Trophoblast cell (in vitro differentiated cells and primary cell): Measurements from ENCODE around the gene NCAPH2.
A peak's percentile ranks its signal among the peaks of the same experiment; 100 is the strongest.

Experiments
- DNase-seq, 2 donors: peaks; one replicate each; pipeline ENCODE4 v3.0.0-alpha.2; 2016
- H2AFZ ChIP-seq: 2 replicates; pipeline ENCODE4 v1.6.1; 2013; ENCODE audit warnings: low read length, moderate library complexity, mild to moderate bottlenecking; ENCODE audit not compliant: insufficient read depth, poor library complexity
- H2AK5ac ChIP-seq: 2 replicates; pipeline ENCODE4 v1.6.1; 2013; ENCODE audit warnings: mild to moderate bottlenecking, low read length
- H2BK120ac ChIP-seq: 2 replicates; pipeline ENCODE4 v1.6.1; 2013; ENCODE audit warnings: low read length, mild to moderate bottlenecking, moderate library complexity; ENCODE audit not compliant: insufficient read depth, poor library complexity
- H2BK12ac ChIP-seq: 2 replicates; pipeline ENCODE4 v1.6.1; 2013; ENCODE audit warnings: mild to moderate bottlenecking, low read length, moderate library complexity
- H2BK5ac ChIP-seq: 2 replicates; pipeline ENCODE4 v1.6.1; 2013; ENCODE audit warnings: low read length, low read depth, moderate library complexity, mild to moderate bottlenecking; ENCODE audit not compliant: poor library complexity
- H3K14ac ChIP-seq: 2 replicates; pipeline ENCODE4 v1.6.1; 2013; ENCODE audit warnings: mild to moderate bottlenecking, low read length
- H3K18ac ChIP-seq: 2 replicates; pipeline ENCODE4 v1.6.1; 2013; ENCODE audit warnings: mild to moderate bottlenecking, low read length
- H3K23ac ChIP-seq: 2 replicates; pipeline ENCODE4 v1.6.1; 2013; ENCODE audit warnings: low read length
- H3K27ac ChIP-seq: 2 replicates; pipeline ENCODE4 v1.5.1; 2013; ENCODE audit warnings: low read depth, mild to moderate bottlenecking, inconsistent platforms, low read length, moderate library complexity
- H3K27me3 ChIP-seq: 2 replicates; pipeline ENCODE4 v1.6.1; 2013; ENCODE audit warnings: inconsistent platforms, mild to moderate bottlenecking, low read length, moderate library complexity; ENCODE audit not compliant: insufficient read depth
- H3K36me3 ChIP-seq, 2 experiments: 1 replicate in 1 of 2; 2 replicates in 1 of 2; pipeline ENCODE4 v1.6.1; 2013; ENCODE audit warnings: low read length in 2 of 2, mild to moderate bottlenecking in 2 of 2, moderate library complexity in 1 of 2; ENCODE audit not compliant: insufficient read depth in 2 of 2, control insufficient read depth in 1 of 2
- H3K4ac ChIP-seq: 2 replicates; pipeline ENCODE4 v1.6.1; 2013; ENCODE audit warnings: low read depth, mild to moderate bottlenecking, low read length, moderate library complexity
- H3K4me1 ChIP-seq, 2 experiments: 1 replicate in 1 of 2; 2 replicates in 1 of 2; pipeline ENCODE4 v1.6.1; 2013; ENCODE audit warnings: low read length in 2 of 2, mild to moderate bottlenecking in 2 of 2, moderate library complexity in 1 of 2; ENCODE audit not compliant: insufficient read depth in 2 of 2, control insufficient read depth in 1 of 2
- H3K4me2 ChIP-seq: 2 replicates; pipeline ENCODE4 v1.6.1; 2013; ENCODE audit warnings: inconsistent platforms, mild to moderate bottlenecking, low read length, moderate library complexity
- H3K4me3 ChIP-seq: 2 replicates; pipeline ENCODE4 v1.5.1; 2013; ENCODE audit warnings: mild to moderate bottlenecking, low read depth, low read length, inconsistent platforms
- H3K79me1 ChIP-seq: one replicate; pipeline ENCODE4 v1.6.1; 2013; ENCODE audit warnings: low read length
- H3K79me2 ChIP-seq: 2 replicates; pipeline ENCODE4 v1.6.1; 2013; ENCODE audit warnings: low read length, mild to moderate bottlenecking; ENCODE audit not compliant: control insufficient read depth, insufficient read depth, poor library complexity
- H3K9ac ChIP-seq: 2 replicates; pipeline ENCODE4 v1.6.1; 2013; ENCODE audit warnings: mild to moderate bottlenecking, low read length
- H3K9me3 ChIP-seq: 2 replicates; pipeline ENCODE4 v1.6.1; 2013; ENCODE audit warnings: low read depth, mild to moderate bottlenecking, control low read depth, inconsistent platforms, low read length; ENCODE audit not compliant: insufficient read depth
- H4K12ac ChIP-seq: 2 replicates; pipeline ENCODE4 v1.6.1; 2013; ENCODE audit warnings: low read depth, mild to moderate bottlenecking, low read length, moderate library complexity
- H4K8ac ChIP-seq: 2 replicates; pipeline ENCODE4 v1.6.1; 2013; ENCODE audit warnings: low read depth, mild to moderate bottlenecking, low read length, moderate library complexity
- H4K91ac ChIP-seq: one replicate; pipeline ENCODE4 v1.6.1; 2013; ENCODE audit warnings: low read depth, mild to moderate bottlenecking, low read length, moderate library complexity
- WGBS: extraction: QIAGEN DNeasy Blood & Tissue Kit; methylation state at CpG from one replicate; pipeline ENCODE4 v1.1.7; 2013; ENCODE audit warnings: missing lambda C conversion rate; ENCODE audit not compliant: insufficient read length, insufficient coverage; ENCODE audit errors: extremely low coverage; 5-methylcytosine and 5-hydroxymethylcytosine counted together

The NCAPH2 gene

DNA sequence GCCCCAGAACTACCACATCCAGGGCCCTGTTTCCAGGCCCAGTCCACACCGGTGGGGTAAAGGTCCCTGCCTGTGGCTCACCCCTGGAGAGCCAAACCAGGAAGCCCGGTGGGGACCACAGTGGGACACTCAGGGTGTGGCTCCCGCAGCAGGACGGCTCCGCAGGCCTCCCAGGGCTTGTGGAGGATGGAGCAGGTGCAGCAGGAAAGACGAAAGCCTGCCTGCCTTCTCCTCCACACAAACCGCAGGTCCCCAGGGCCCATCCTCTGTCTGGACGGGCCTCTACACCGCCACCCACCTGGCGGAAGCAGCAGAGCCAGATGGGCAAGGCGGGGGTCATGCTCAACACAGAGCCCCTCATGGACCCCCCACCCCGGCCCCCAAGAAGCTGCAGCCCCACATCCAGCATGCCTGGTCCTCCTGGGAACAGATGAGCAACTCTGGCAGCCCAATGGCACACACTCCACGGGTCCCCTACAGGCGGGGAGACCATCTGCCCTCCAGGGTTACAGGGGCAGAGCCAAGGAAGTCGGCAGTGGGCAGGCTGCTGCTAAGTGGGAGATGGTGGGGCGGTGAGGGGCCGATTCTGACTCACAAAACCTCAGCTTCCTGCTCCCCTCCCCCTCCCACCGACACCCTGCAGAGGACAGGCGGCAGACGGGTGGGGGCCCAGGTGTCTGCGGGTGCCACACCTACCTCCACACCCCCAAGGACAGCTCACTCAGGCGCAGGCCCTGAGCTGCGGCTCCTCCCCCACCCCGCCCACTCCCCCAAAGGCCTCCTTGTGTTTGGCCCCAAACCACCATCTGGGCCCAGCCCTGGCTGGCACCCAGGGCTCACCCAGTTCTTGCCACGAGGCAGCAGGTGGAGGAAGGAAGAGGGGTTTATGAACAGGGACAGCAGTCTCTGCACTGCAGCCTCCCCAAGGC, 38.4 kb upstream of the NCAPH2 start:
- no peaks in the 10 kb centered on the region for H3K9me3 ChIP-seq
- no peak overlapping the region for H3K18ac ChIP-seq
- H3K27ac ChIP-seq: no peak overlapping the region
- DNase-seq: no peak
- H3K4me3 ChIP-seq: no peak overlapping the region
- H2BK120ac ChIP-seq: no peak overlapping the region
- peaks cover 38 to 39% of the 10 kb centered on the region in 2 experiments for H3K36me3 ChIP-seq
- peak overlapping the region; percentile 22 for H3K4ac ChIP-seq
- no peak overlapping the region for H3K4me2 ChIP-seq
- no peak overlapping the region for H2AFZ ChIP-seq
- H3K23ac ChIP-seq: no peak overlapping the region
- no peaks in the 10 kb centered on the region for H3K79me1 ChIP-seq
- H3K4me1 ChIP-seq: peaks cover 19 to 30% of the 10 kb centered on the region in 2 experiments
- no peak overlapping the region for H3K14ac ChIP-seq
- no CpG with 5 or more reads among the region's 25 CpGs for WGBS
- no peak overlapping the region for H2BK12ac ChIP-seq
- H4K8ac ChIP-seq: no peak overlapping the region
- no peak overlapping the region for H2BK5ac ChIP-seq
- H3K79me2 ChIP-seq: peaks cover 18% of the 10 kb centered on the region
- no peaks in the 10 kb centered on the region for H3K27me3 ChIP-seq
- H4K91ac ChIP-seq: no peak overlapping the region
- no peak overlapping the region for H4K12ac ChIP-seq
- H3K9ac ChIP-seq: no peak overlapping the region
- H2AK5ac ChIP-seq: no peak overlapping the region

DNA sequence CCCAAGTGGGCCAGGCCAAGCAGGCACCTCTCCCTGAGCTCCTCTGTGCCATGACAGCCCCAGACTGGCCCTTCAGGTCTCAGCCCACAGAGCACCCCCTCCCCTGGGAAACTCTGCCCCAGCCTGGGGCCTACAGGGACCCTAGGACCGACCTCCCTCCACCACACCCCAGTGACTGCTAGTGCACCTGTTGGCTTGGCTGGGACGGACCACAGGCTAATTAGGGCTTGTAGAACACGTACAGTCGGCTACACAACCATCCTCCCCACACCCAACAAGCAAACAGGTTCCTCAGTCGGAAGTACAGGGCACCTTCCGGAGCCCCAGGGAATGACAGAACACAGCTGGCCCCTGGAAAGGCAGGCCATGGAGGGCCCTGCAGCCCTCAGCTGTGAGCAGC, 37.5 kb upstream of the NCAPH2 start:
- H2BK5ac ChIP-seq: no peak overlapping the region
- H3K79me1 ChIP-seq: peaks cover 5% of the 10 kb centered on the region
- H4K8ac ChIP-seq: no peak overlapping the region
- peak overlapping the region; percentile 22 for H3K4ac ChIP-seq
- no peak overlapping the region for H3K4me2 ChIP-seq
- no peak overlapping the region for H3K14ac ChIP-seq
- peaks cover 24% of the 10 kb centered on the region for H3K79me2 ChIP-seq
- H4K91ac ChIP-seq: no peak overlapping the region
- no CpG with 5 or more reads among the region's 6 CpGs for WGBS
- no peak overlapping the region for H2AK5ac ChIP-seq
- H3K9ac ChIP-seq: no peak overlapping the region
- no peak overlapping the region for H2BK120ac ChIP-seq
- peaks cover 30 to 31% of the 10 kb centered on the region in 2 experiments for H3K36me3 ChIP-seq
- no peak overlapping the region for H3K27ac ChIP-seq
- H4K12ac ChIP-seq: no peak overlapping the region
- no peaks in the 10 kb centered on the region for H3K27me3 ChIP-seq
- H3K9me3 ChIP-seq: no peaks in the 10 kb centered on the region
- no peak overlapping the region for H2AFZ ChIP-seq
- no peak overlapping the region for H3K4me3 ChIP-seq
- peaks cover 22 to 33% of the 10 kb centered on the region in 2 experiments for H3K4me1 ChIP-seq
- H3K18ac ChIP-seq: peak overlapping the region; percentile 27
- H3K23ac ChIP-seq: no peak overlapping the region
- no peak for DNase-seq
- no peak overlapping the region for H2BK12ac ChIP-seq

DNA sequence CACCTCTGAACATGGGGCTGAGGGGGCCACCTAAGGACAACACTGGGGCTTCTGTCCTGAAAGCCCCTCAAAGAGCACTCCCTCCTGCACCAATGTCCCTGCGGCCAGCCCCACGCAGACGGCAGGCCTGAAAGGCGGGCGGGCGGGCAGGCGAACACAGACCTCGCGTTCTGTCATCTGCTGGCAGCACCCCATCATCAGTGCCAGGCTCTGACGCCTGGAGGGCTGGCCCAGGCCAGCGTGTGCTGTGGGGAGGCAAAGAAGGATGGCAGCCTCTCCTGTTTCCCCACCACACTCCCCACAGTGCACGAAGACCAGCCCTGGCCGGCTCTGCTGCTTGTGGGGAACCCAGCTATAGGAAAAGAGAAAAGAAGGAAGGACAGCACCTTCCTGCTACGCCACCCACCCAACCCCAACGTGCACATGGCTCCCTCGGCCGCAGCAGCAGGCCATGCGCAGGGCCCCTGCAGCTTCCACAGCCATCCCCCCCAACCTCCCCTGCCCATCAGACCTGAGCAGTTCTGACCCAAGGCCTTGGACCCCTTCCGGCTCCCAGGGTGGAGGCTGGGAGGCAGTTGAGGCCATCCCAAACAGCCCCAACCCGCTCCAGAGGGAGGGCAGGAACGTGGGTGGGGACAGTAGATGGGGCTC, 36.7 kb upstream of the NCAPH2 start:
- Histone ChIP-seq H2AFZ (no peak overlapping the region), H3K14ac (no peak overlapping the region), H3K36me3 (peaks cover 21 to 22% of the 10 kb centered on the region in 2 experiments), H3K79me2 (peaks cover 24% of the 10 kb centered on the region), H3K18ac (peak overlapping the region; percentile 27), H2BK120ac (no peak overlapping the region), H2BK5ac (no peak overlapping the region), H3K4ac (peak overlapping the region; percentile 27), H3K27ac (no peak overlapping the region), H3K27me3 (no peaks in the 10 kb centered on the region), H3K4me2 (no peak overlapping the region), H3K9me3 (no peaks in the 10 kb centered on the region), H4K8ac (no peak overlapping the region), H3K4me1 (peaks cover 24 to 36% of the 10 kb centered on the region in 2 experiments), H3K79me1 (peaks cover 6% of the 10 kb centered on the region), H2BK12ac (no peak overlapping the region), H3K4me3 (no peak overlapping the region), H3K23ac (no peak overlapping the region), H4K91ac (no peak overlapping the region), H3K9ac (no peak overlapping the region), H4K12ac (no peak overlapping the region), H2AK5ac (no peak overlapping the region)
- WGBS: no CpG with 5 or more reads among the region's 21 CpGs
- DNase-seq: no peak

DNA sequence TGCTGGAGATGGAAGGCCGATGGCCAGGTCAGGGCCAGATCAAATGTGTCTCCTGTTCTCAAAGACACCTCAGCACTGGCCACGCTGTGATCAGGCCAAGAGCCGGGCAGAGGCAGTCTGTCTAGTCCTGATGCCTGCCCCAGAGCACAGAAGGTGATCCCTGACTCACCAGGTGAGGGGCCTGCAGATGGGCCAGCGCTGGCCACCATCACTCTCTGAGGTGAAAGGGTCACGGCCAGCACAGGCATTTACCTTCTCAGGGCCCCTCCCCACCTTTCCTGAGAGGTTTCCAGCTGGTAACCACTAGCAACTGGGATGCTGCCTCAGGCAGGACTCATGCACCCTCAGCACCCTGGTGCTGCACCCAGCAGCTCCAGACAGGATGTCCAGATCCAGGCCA, 36.1 kb upstream of the NCAPH2 start:
- Histone ChIP-seq H3K9me3 (no peaks in the 10 kb centered on the region), H2AK5ac (no peak overlapping the region), H3K36me3 (peaks cover 15 to 16% of the 10 kb centered on the region in 2 experiments), H2BK12ac (no peak overlapping the region), H3K4me1 (peaks cover 27 to 36% of the 10 kb centered on the region in 2 experiments), H3K18ac (no peak overlapping the region), H4K8ac (no peak overlapping the region), H3K79me2 (peaks cover 24% of the 10 kb centered on the region), H3K79me1 (peaks cover 6% of the 10 kb centered on the region), H4K91ac (no peak overlapping the region), H3K27ac (no peak overlapping the region), H3K4me2 (no peak overlapping the region), H3K27me3 (no peaks in the 10 kb centered on the region), H3K9ac (no peak overlapping the region), H2AFZ (no peak overlapping the region), H3K4ac (no peak overlapping the region), H3K4me3 (no peak overlapping the region), H2BK120ac (no peak overlapping the region), H4K12ac (no peak overlapping the region), H3K23ac (no peak overlapping the region), H3K14ac (no peak overlapping the region), H2BK5ac (no peak overlapping the region)
- DNase-seq: peak; percentile 97
- WGBS: no CpG with 5 or more reads among the region's 5 CpGs
